Neural cell (in vitro differentiated cells): ENCODE data around the gene S1PR3. TPM values are rescaled to one million over a fixed set of nuclear protein-coding genes. Genes with fewer than 3 reads are reported as not detected.

ENCODE experiments used
- H2AFZ ChIP-seq: fragments of 200-600, 300-800 bp; sonication (generic), shearing (Covaris generic); 2 replicates; pipeline ENCODE4 v1.6.0; 2014; ENCODE audit warnings: low read depth, mild to moderate bottlenecking, antibody characterized with exemption, low read length, moderate library complexity
- H3F3A ChIP-seq: fragments of 200-600 bp; shearing (Covaris generic); 2 replicates; pipeline ENCODE4 v1.6.1; 2016; ENCODE audit warnings: mild to moderate bottlenecking, moderate library complexity, mixed read lengths, antibody characterized with exemption, low read length; ENCODE audit not compliant: insufficient read depth, poor library complexity, severe bottlenecking
- H3K27ac ChIP-seq: fragments of 200-600, 300-800 bp; sonication (generic), shearing (Covaris generic); 2 replicates; pipeline ENCODE4 v1.5.1; 2014; ENCODE audit warnings: mild to moderate bottlenecking, low read length, moderate library complexity
- H3K27me3 ChIP-seq: fragments of 300-800, 200-600 bp; sonication (generic), shearing (Covaris generic); 2 replicates; pipeline ENCODE4 v1.6.0; 2014; ENCODE audit warnings: mild to moderate bottlenecking, low read depth, low read length, moderate library complexity; ENCODE audit not compliant: insufficient read depth
- H3K36me3 ChIP-seq: fragments of 300-800, 200-600 bp; sonication (generic), shearing (Covaris generic); 2 replicates; pipeline ENCODE4 v1.5.1; 2014; ENCODE audit warnings: mild to moderate bottlenecking, antibody characterized with exemption, low read length, moderate library complexity; ENCODE audit not compliant: insufficient read depth
- H3K4me2 ChIP-seq: fragments of 300-800, 200-600 bp; sonication (generic), shearing (Covaris generic); 2 replicates; pipeline ENCODE4 v1.6.0; 2014; ENCODE audit warnings: mild to moderate bottlenecking, low read length
- H3K4me3 ChIP-seq: fragments of 300-800, 200-600 bp; sonication (generic), shearing (Covaris generic); 2 replicates; pipeline ENCODE4 v1.5.1; 2014; ENCODE audit warnings: mild to moderate bottlenecking, low read length, moderate library complexity
- H3K79me2 ChIP-seq: fragments of 200-600 bp; shearing (Covaris generic); replicated peaks from 2 replicates; pipeline ENCODE4 v1.6.0; 2014; ENCODE audit warnings: mild to moderate bottlenecking, low read length, moderate library complexity; ENCODE audit not compliant: insufficient read depth
- H3K9ac ChIP-seq: fragments of 300-800, 200-600 bp; sonication (generic), shearing (Covaris generic); 2 replicates; pipeline ENCODE4 v1.6.1; 2016; ENCODE audit warnings: mild to moderate bottlenecking, low read length, mixed read lengths
- H3K9me2 ChIP-seq: fragments of 200-600 bp; shearing (Covaris generic); 2 replicates; pipeline ENCODE4 v1.6.1; 2016; ENCODE audit warnings: mild to moderate bottlenecking, low read length, mixed read lengths; ENCODE audit not compliant: insufficient read depth
- H3K9me3 ChIP-seq: fragments of 200-600, 300-800 bp; sonication (generic), shearing (Covaris generic); 2 replicates; pipeline ENCODE4 v1.6.1; 2016; ENCODE audit warnings: mild to moderate bottlenecking, mixed run types, low read length, moderate library complexity, mixed read lengths
- H4K20me1 ChIP-seq: fragments of 200-600 bp; shearing (Covaris generic); 2 replicates; pipeline ENCODE4 v1.6.1; 2016; ENCODE audit warnings: mild to moderate bottlenecking, mixed run types; ENCODE audit not compliant: insufficient read depth
- EP300 ChIP-seq: fragments of 450-650 bp; conservative IDR thresholded peaks from 2 replicates; pipeline ENCODE4 v1.6.1; 2014; ENCODE audit warnings: antibody characterized with exemption, mild to moderate bottlenecking, moderate library complexity; ENCODE audit not compliant: poor library complexity, severe bottlenecking
- EZH2 ChIP-seq: fragments of 200-600, 300-800 bp; shearing (Covaris generic), sonication (generic); IDR thresholded peaks from 2 replicates; pipeline ENCODE4 v1.6.1; 2014; ENCODE audit warnings: antibody characterized with exemption, low read length, borderline replicate concordance, mild to moderate bottlenecking; ENCODE audit not compliant: insufficient read depth, poor library complexity, severe bottlenecking
- MXI1 ChIP-seq: fragments of 450-650 bp; conservative IDR thresholded peaks from 2 replicates; pipeline ENCODE4 v1.6.1; 2014; ENCODE audit warnings: antibody characterized with exemption, mild to moderate bottlenecking; ENCODE audit not compliant: poor library complexity, severe bottlenecking
- POLR2AphosphoS5 ChIP-seq: IDR thresholded peaks from 2 replicates; pipeline ENCODE4 v1.6.1; 2012
- RAD21 ChIP-seq: fragments of 450-650 bp; conservative IDR thresholded peaks from 2 replicates; pipeline ENCODE4 v1.6.1; 2014; ENCODE audit warnings: antibody characterized with exemption, mild to moderate bottlenecking, moderate library complexity
- SMC3 ChIP-seq: fragments of 450-650 bp; conservative IDR thresholded peaks from 2 replicates; pipeline ENCODE4 v1.6.1; 2014; ENCODE audit warnings: antibody characterized with exemption, mild to moderate bottlenecking, moderate library complexity; ENCODE audit not compliant: poor library complexity
- TAF1 ChIP-seq: IDR thresholded peaks from 2 replicates; pipeline ENCODE4 v1.6.1; 2012; ENCODE audit warnings: low read depth
- polyA plus RNA-seq: library from polyadenylated mRNA; depleted of rRNA; stranded (reverse); fragments of >200 nt; gene quantifications from 2 replicates; pipeline ENCODE4 v1.2.3, GENCODE V29; 2014
- TF ChIP-seq, protein P1 (sequence below): fragments of 450-650 bp; IDR thresholded peaks from 2 replicates; pipeline ENCODE4 v1.5.1; 2014; ENCODE audit warnings: antibody characterized with exemption, mild to moderate bottlenecking, moderate library complexity; ENCODE audit not compliant: poor library complexity, severe bottlenecking
- TF ChIP-seq, protein P2 (sequence below): IDR thresholded peaks from 2 replicates; pipeline ENCODE4 v1.6.1; 2012; ENCODE audit warnings: borderline replicate concordance

Gene S1PR3
- polyA plus RNA-seq, 1 donor from 2014 or later: 0.12 TPM

DNA sequence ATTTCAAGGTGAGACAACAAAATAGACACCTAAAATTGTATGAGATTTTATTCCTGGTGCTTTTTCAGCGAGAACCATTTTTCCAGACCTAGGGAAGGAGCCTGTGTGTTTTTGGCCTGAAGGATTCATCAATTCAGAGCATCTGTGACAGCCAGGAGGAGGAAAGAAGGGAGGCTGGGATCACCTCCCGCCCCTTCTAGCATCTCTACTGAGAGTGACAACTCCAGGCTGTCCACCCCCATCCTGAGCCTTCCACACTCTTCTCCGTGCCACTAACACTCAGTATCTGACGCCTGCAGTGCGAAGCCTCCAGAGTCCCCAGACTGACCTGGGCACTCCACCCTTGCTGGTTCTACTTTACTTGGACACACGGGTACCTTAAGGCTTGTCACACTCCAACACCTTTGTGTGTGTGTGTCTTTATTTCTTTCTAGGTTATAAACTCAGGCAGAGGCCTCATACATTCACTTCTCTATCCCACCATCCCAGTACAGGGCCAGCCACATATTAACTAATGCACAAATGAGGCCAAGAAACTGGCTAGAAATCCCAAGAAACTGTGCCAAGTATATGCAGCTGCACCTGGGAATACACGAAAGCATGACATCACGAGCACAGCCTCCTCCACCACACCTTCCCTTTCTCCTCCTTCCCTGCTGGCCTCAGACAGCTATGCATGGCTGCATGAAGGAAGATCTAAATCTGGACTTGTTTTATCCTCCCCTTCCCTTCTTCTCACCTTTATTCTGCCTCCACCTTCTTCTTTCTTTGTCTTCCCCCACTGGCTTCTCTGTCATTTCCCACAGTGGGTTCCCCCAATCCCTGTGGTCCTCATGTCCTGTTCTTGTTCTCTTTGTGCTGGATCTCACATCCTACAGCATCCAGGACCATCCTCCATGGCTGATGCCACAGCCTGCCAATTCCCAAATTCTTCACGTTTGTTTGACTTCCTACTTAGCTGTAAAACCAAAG, 16.0 kb downstream of the S1PR3 start:
- Histone ChIP-seq H3K4me3 (no peak overlapping the region), H3K9ac (no peak overlapping the region), H3K9me2 (no peaks in the 10 kb centered on the region), H3K36me3 (no peaks in the 10 kb centered on the region), H4K20me1 (no peaks in the 10 kb centered on the region), H3K9me3 (no peaks in the 10 kb centered on the region), H2AFZ (no peak overlapping the region), H3K27me3 (no peaks in the 10 kb centered on the region), H3K4me2 (no peak overlapping the region), H3K27ac (no peak overlapping the region), H3K79me2 (no peaks in the 10 kb centered on the region), H3F3A (no peaks in the 10 kb centered on the region)
- TF ChIP-seq EP300 (no peak), MXI1 (no peak), POLR2AphosphoS5 (no peak), EZH2 (no peak), RAD21 (no peak), SMC3 (no peak)
- TF ChIP-seq, protein P1, sequence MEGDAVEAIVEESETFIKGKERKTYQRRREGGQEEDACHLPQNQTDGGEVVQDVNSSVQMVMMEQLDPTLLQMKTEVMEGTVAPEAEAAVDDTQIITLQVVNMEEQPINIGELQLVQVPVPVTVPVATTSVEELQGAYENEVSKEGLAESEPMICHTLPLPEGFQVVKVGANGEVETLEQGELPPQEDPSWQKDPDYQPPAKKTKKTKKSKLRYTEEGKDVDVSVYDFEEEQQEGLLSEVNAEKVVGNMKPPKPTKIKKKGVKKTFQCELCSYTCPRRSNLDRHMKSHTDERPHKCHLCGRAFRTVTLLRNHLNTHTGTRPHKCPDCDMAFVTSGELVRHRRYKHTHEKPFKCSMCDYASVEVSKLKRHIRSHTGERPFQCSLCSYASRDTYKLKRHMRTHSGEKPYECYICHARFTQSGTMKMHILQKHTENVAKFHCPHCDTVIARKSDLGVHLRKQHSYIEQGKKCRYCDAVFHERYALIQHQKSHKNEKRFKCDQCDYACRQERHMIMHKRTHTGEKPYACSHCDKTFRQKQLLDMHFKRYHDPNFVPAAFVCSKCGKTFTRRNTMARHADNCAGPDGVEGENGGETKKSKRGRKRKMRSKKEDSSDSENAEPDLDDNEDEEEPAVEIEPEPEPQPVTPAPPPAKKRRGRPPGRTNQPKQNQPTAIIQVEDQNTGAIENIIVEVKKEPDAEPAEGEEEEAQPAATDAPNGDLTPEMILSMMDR: no peak
- TF ChIP-seq, protein P2, sequence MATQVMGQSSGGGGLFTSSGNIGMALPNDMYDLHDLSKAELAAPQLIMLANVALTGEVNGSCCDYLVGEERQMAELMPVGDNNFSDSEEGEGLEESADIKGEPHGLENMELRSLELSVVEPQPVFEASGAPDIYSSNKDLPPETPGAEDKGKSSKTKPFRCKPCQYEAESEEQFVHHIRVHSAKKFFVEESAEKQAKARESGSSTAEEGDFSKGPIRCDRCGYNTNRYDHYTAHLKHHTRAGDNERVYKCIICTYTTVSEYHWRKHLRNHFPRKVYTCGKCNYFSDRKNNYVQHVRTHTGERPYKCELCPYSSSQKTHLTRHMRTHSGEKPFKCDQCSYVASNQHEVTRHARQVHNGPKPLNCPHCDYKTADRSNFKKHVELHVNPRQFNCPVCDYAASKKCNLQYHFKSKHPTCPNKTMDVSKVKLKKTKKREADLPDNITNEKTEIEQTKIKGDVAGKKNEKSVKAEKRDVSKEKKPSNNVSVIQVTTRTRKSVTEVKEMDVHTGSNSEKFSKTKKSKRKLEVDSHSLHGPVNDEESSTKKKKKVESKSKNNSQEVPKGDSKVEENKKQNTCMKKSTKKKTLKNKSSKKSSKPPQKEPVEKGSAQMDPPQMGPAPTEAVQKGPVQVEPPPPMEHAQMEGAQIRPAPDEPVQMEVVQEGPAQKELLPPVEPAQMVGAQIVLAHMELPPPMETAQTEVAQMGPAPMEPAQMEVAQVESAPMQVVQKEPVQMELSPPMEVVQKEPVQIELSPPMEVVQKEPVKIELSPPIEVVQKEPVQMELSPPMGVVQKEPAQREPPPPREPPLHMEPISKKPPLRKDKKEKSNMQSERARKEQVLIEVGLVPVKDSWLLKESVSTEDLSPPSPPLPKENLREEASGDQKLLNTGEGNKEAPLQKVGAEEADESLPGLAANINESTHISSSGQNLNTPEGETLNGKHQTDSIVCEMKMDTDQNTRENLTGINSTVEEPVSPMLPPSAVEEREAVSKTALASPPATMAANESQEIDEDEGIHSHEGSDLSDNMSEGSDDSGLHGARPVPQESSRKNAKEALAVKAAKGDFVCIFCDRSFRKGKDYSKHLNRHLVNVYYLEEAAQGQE: no peak

DNA sequence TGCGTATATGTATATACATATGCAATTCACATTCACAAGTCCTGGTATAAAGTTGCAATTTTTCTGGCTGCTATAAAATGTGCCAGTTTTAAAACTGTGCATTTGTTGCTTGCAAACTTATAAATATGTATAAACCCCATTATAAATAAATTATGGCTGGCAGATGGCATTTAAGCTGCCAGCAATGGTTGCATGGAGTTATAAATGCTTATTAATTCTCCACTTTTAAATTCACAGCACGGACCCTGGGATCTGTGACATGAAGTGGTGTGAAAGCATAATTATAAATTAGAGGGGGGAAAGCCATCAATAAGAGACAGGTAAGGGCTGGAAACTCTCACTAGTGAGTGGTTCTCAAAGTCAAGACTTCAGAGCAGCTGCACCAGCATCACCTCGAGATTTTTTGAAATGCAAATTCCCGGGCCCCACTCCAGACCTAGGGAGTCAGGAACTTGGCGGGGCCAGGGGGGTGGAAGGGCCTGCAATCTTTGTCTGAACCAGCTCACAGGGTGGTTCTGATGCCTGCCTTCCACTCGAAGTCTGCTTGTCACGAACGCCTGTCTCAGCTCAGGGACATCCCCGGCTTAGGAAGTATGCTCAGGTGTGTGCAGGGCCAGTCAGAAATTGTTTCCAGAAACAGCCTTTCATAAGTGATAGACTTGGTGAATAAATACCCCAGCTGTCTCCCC, 16.9 kb downstream of the S1PR3 start:
- H3K4me3 ChIP-seq: no peak overlapping the region
- H3K27ac ChIP-seq: no peak overlapping the region
- H3K27me3 ChIP-seq: no peaks in the 10 kb centered on the region
- H4K20me1 ChIP-seq: no peaks in the 10 kb centered on the region
- no peaks in the 10 kb centered on the region for H3K79me2 ChIP-seq
- no peaks in the 10 kb centered on the region for H3K9me2 ChIP-seq
- no peak overlapping the region for H2AFZ ChIP-seq
- H3K9ac ChIP-seq: no peak overlapping the region
- no peaks in the 10 kb centered on the region for H3F3A ChIP-seq
- H3K4me2 ChIP-seq: no peak overlapping the region
- no peak for TF ChIP-seq TAF1
- TF ChIP-seq EZH2: no peak
- no peak for TF ChIP-seq EP300
- no peak for TF ChIP-seq POLR2AphosphoS5
- TF ChIP-seq, protein P2: no peak
- TF ChIP-seq RAD21: no peak
- TF ChIP-seq SMC3: no peak
- TF ChIP-seq, protein P1: no peak
- no peak for TF ChIP-seq MXI1
- no peaks in the 10 kb centered on the region for H3K9me3 ChIP-seq
- no peaks in the 10 kb centered on the region for H3K36me3 ChIP-seq
